Activated CD4-positive, alpha-beta T cell treated with anti-CD3 and anti-CD28 coated beads for 48 hours (primary cell): ENCODE results near the gene FBN1.

Experiments used
- DNase-seq: peaks from one replicate; pipeline ENCODE4 v3.0.0-alpha.2; 2020

The FBN1 gene

GRCh38 chr15:48578965-48579364 is 66.5 kb downstream of the FBN1 start:
- DNase-seq: no peak

GRCh38 chr15:48577469-48577868 is 68.0 kb downstream of the FBN1 start:
- no peak for DNase-seq

GRCh38 chr15:48574187-48574586 is 71.3 kb downstream of the FBN1 start:
- DNase-seq: no peak

- DNase-seq: no peak
These were observed 71.7 kb downstream of the FBN1 start for GRCh38 chr15:48573780-48574179.

- DNase-seq: no peak
These were observed 72.7 kb downstream of the FBN1 start for GRCh38 chr15:48572823-48573222.

- DNase-seq: no peak
These were observed 74.0 kb downstream of the FBN1 start for GRCh38 chr15:48571510-48571909.

GRCh38 chr15:48570822-48571221 is 74.7 kb downstream of the FBN1 start:
- DNase-seq: no peak

GRCh38 chr15:48569591-48570302 is 75.8 kb downstream of the FBN1 start:
- no peak for DNase-seq

- DNase-seq: no peak
These were observed 78.8 kb downstream of the FBN1 start for GRCh38 chr15:48566668-48567067.

GRCh38 chr15:48565560-48566482 is 79.7 kb downstream of the FBN1 start:
- no peak for DNase-seq

- DNase-seq: no peak
These were observed 80.8 kb downstream of the FBN1 start for GRCh38 chr15:48564690-48565089.

- DNase-seq: no peak
These were observed 81.6 kb downstream of the FBN1 start for GRCh38 chr15:48563934-48564333.

GRCh38 chr15:48560321-48561051 is 85.0 kb downstream of the FBN1 start:
- DNase-seq: no peak

- no peak for DNase-seq
These were observed 86.2 kb downstream of the FBN1 start for GRCh38 chr15:48559285-48559684.

- DNase-seq: no peak
These were observed 87.3 kb downstream of the FBN1 start for GRCh38 chr15:48558226-48558625.

- no peak for DNase-seq
These were observed 88.2 kb downstream of the FBN1 start for GRCh38 chr15:48557335-48557734.

GRCh38 chr15:48556159-48556897 is 89.2 kb downstream of the FBN1 start:
- DNase-seq: no peak

- no peak for DNase-seq
These were observed 90.1 kb downstream of the FBN1 start for GRCh38 chr15:48555241-48555881.

- no peak for DNase-seq
These were observed 91.4 kb downstream of the FBN1 start for GRCh38 chr15:48554112-48554511.

- no peak for DNase-seq
These were observed 92.0 kb downstream of the FBN1 start for GRCh38 chr15:48553559-48553958.

GRCh38 chr15:48550822-48551525 is 94.5 kb downstream of the FBN1 start:
- no peak for DNase-seq

- DNase-seq: no peak
These were observed 97.1 kb downstream of the FBN1 start for GRCh38 chr15:48548455-48548854.
